GM18511 (cell line): Measurements from ENCODE around the gene B3GAT3.
A peak's percentile ranks its signal among the peaks of the same experiment; 100 is the strongest.
"Not testable (repeated sequence)": the region's sequence is repeated elsewhere in the genome, so short reads cannot be mapped to it uniquely, and the experiment has no call there.

Experiments used
- ATAC-seq: cut with Tn5 transposase; IDR thresholded peaks from one replicate; pipeline ENCODE4 v1.9.1; 2021; ENCODE audit warnings: mild to moderate bottlenecking, moderate library complexity; ENCODE audit not compliant: unreplicated experiment

The B3GAT3 gene

GRCh38 chr11:62621567-62622470, at the start of gene B3GAT3:
Gene B3GAT3 (minus strand): TSS chr11:62621986. CDS start chr11:62621947, 39 bp downstream.
- ATAC-seq, result peak; percentile 95

GRCh38 chr11:62671236-62671607, 49.4 kb upstream of the B3GAT3 start:
- peak; percentile 17 for ATAC-seq

GRCh38 chr11:62669420-62670161, 47.8 kb upstream of the B3GAT3 start:
- no peak for ATAC-seq

- no peak for ATAC-seq
Measured at GRCh38 chr11:62667460-62667859, 45.7 kb upstream of the B3GAT3 start.

GRCh38 chr11:62666259-62666926, 44.6 kb upstream of the B3GAT3 start:
- no peak for ATAC-seq

- peak; percentile 23 for ATAC-seq
Measured at GRCh38 chr11:62665599-62666258, 43.9 kb upstream of the B3GAT3 start.

GRCh38 chr11:62665075-62665598, 43.4 kb upstream of the B3GAT3 start, which contains the start of the genes C11orf98 and CSKMT:
Gene C11orf98 (minus strand): TSS chr11:62665210. CDS start chr11:62665169, 41 bp downstream.
Gene CSKMT (plus strand): TSS chr11:62665312. CDS start chr11:62665880, 568 bp downstream.
- peak; percentile 90 for ATAC-seq

- peak; percentile 40 for ATAC-seq
Measured at GRCh38 chr11:62664405-62665074, 42.8 kb upstream of the B3GAT3 start.

GRCh38 chr11:62656796-62657429, 35.1 kb upstream of the B3GAT3 start:
- no peak for ATAC-seq

GRCh38 chr11:62654297-62654696, 32.5 kb upstream of the B3GAT3 start:
- ATAC-seq, result no peak

GRCh38 chr11:62652161-62653006, 30.6 kb upstream of the B3GAT3 start:
- ATAC-seq, result no peak

GRCh38 chr11:62650283-62650682, 28.5 kb upstream of the B3GAT3 start:
- not testable (repeated sequence) for ATAC-seq

GRCh38 chr11:62649486-62649885, 27.7 kb upstream of the B3GAT3 start:
- no peak for ATAC-seq

GRCh38 chr11:62648967-62649364, 27.2 kb upstream of the B3GAT3 start:
- ATAC-seq, result no peak

GRCh38 chr11:62648185-62648966, 26.6 kb upstream of the B3GAT3 start:
- no peak for ATAC-seq

- no peak for ATAC-seq
Measured at GRCh38 chr11:62647609-62648005, 25.8 kb upstream of the B3GAT3 start.

GRCh38 chr11:62646825-62647608, 25.2 kb upstream of the B3GAT3 start:
- ATAC-seq, result peak; percentile 5
